Natural killer cell (primary cell): ENCODE data around the gene C1QL4. TPM values are rescaled to one million over a fixed set of nuclear protein-coding genes. Genes with fewer than 3 reads are reported as not detected.

Source experiments
- ATAC-seq, 3 donors: fragments of 150-1000 bp in 2 of 3; fragments of 200-7000 bp in 1 of 3; cut with Tn5 transposase; 1 replicate in 1 of 3; 2 replicates in 2 of 3; pipeline ENCODE4 v1.10.0; 2021; ENCODE audit warnings: mild to moderate bottlenecking in 2 of 3, moderate library complexity in 2 of 3
- DNase-seq, 2 donors: peaks; one replicate each; pipeline versions ENCODE4 v3.0.0 to v3.0.0-alpha.2; 2013 to 2021; ENCODE audit warnings: mixed read lengths in 1 of 2
- H3K27ac ChIP-seq: one replicate; pipeline ENCODE4 v1.5.1; 2013; ENCODE audit warnings: mild to moderate bottlenecking, low read length
- H3K27me3 ChIP-seq: one replicate; pipeline ENCODE4 v1.6.1; 2013; ENCODE audit warnings: low read length; ENCODE audit not compliant: control insufficient read depth, insufficient read depth
- H3K36me3 ChIP-seq: one replicate; pipeline ENCODE4 v1.6.1; 2013; ENCODE audit warnings: low read length; ENCODE audit not compliant: control insufficient read depth, insufficient read depth
- H3K4me1 ChIP-seq: one replicate; pipeline ENCODE4 v1.6.1; 2013; ENCODE audit warnings: low read length; ENCODE audit not compliant: control insufficient read depth, insufficient read depth
- H3K4me3 ChIP-seq: one replicate; pipeline ENCODE4 v1.5.1; 2013; ENCODE audit warnings: low read length
- H3K9me3 ChIP-seq: one replicate; pipeline ENCODE4 v1.6.1; 2013; ENCODE audit warnings: low read length; ENCODE audit not compliant: control insufficient read depth, insufficient read depth
- H3K27ac Mint-ChIP-seq, 2 donors: one replicate each; pipeline ENCODE4 v1.8.0; 2022; ENCODE audit warnings: mild to moderate bottlenecking in 2 of 2, mixed read lengths in 2 of 2, moderate library complexity in 1 of 2
- H3K27me3 Mint-ChIP-seq, 2 donors: one replicate each; pipeline ENCODE4 v1.8.0; 2022; ENCODE audit warnings: low read depth in 2 of 2, mixed read lengths in 2 of 2
- H3K36me3 Mint-ChIP-seq: one replicate; pipeline ENCODE4 v1.8.0; 2022; ENCODE audit warnings: mixed read lengths
- H3K4me1 Mint-ChIP-seq, 2 donors: one replicate each; pipeline ENCODE4 v1.8.0; 2022; ENCODE audit warnings: mixed read lengths in 2 of 2
- H3K4me3 Mint-ChIP-seq: one replicate; pipeline ENCODE4 v1.8.0; 2022; ENCODE audit warnings: mild to moderate bottlenecking, moderate library complexity, mixed read lengths
- H3K9me3 Mint-ChIP-seq, 2 donors: one replicate each; pipeline ENCODE4 v1.8.0; 2022; ENCODE audit warnings: mixed read lengths in 2 of 2
- WGBS: methylation state at CpG from one replicate; pipeline ENCODE4 v1.1.7; 2013; ENCODE audit warnings: missing lambda C conversion rate; ENCODE audit not compliant: insufficient coverage; 5-methylcytosine and 5-hydroxymethylcytosine counted together
- intact Hi-C: fragments of 100-400 bp; cut with micrococcal nuclease; formaldehyde crosslinking; loops from one replicate; pipeline ENCODE4 v1.14.2; 2022
- total RNA-seq, 4 donors: library from RNA; stranded (reverse); fragments of 120-200 nt in 1 of 4; gene quantifications; one replicate each; pipeline versions ENCODE4 v1.2.3 to v1.2.4, GENCODE V29; 2013 to 2022
- TF ChIP-seq, protein P1 (sequence below): fragments of 200-600 bp; IDR thresholded peaks from one replicate; pipeline ENCODE4 v1.8.0; 2022; ENCODE audit warnings: antibody characterized with exemption

Gene C1QL4
- total RNA-seq, 3 donors from 2014 or later (not counting 1 experiment from before 2014, with no cell fraction given): not detected

DNA sequence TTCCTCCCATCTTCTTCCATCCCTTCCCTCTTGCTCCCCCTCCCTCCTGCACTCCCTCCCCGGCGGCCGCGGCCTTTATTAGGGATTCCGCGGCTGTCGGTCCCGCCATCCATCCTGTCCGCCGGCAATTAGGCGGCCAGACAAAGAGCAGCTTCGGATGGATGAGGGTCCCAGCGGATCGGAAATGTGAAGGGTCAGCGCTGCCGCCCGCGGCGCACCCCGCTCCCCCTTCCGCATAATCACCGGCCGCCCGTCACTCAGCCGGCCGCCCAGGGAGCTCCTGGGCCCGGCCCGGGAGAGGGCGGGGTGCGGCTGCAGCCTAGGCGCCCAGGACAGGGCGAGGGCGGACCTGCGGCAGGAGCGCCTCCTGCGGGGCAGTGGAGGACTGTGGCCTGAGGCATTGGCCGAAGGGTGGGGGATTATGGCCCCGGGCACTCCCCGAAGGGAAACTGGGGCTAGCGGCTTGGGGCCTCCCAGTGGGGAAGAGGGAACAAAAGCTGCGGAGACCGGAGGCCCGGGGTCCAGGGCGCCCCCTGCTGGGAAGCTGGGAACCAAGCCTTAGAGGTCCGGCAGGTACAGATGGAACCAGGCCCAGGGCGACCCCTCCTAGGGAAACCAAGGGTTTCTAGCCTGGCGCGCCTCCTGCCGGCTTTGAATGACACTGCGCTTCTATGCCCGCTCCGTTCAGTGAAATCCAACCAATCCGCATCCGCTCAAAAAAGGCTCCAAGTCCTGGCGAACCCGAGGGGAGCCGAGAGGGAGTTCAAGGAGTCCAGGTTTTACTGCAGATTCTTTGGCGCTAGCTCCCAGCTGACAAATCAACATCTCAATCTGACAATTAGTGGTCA is 5.3 kb upstream of the C1QL4 start:
- peak; percentile 73 to 79 (median 78) for ATAC-seq
- intact Hi-C loops: loop anchor here (1.0 kb wide), 1 partner anchor 54 kb away; no protein-coding TSS in a partner anchor
- Mint-ChIP-seq H3K27ac (peak overlapping the region in 1 of 2 donors; percentile 22), H3K4me3 (peak overlapping the region; percentile 74), H3K9me3 (no peaks in the 10 kb centered on the region), H3K4me1 (peaks cover 22 to 39% of the 10 kb centered on the region in 2 donors), H3K36me3 (no peaks in the 10 kb centered on the region), H3K27me3 (peaks cover 46 to 69% of the 10 kb centered on the region in 2 donors)
- Histone ChIP-seq H3K9me3 (no peaks in the 10 kb centered on the region), H3K27me3 (peaks cover 53% of the 10 kb centered on the region), H3K4me1 (peaks cover 60% of the 10 kb centered on the region), H3K27ac (no peak overlapping the region), H3K36me3 (no peaks in the 10 kb centered on the region), H3K4me3 (peak overlapping the region; percentile 12)
- 2% methylated on average over 58 of the region's 58 CpGs for WGBS
- TF ChIP-seq, protein P1, sequence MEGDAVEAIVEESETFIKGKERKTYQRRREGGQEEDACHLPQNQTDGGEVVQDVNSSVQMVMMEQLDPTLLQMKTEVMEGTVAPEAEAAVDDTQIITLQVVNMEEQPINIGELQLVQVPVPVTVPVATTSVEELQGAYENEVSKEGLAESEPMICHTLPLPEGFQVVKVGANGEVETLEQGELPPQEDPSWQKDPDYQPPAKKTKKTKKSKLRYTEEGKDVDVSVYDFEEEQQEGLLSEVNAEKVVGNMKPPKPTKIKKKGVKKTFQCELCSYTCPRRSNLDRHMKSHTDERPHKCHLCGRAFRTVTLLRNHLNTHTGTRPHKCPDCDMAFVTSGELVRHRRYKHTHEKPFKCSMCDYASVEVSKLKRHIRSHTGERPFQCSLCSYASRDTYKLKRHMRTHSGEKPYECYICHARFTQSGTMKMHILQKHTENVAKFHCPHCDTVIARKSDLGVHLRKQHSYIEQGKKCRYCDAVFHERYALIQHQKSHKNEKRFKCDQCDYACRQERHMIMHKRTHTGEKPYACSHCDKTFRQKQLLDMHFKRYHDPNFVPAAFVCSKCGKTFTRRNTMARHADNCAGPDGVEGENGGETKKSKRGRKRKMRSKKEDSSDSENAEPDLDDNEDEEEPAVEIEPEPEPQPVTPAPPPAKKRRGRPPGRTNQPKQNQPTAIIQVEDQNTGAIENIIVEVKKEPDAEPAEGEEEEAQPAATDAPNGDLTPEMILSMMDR: peak; percentile 92
- peak; percentile 62 to 85 for DNase-seq

DNA sequence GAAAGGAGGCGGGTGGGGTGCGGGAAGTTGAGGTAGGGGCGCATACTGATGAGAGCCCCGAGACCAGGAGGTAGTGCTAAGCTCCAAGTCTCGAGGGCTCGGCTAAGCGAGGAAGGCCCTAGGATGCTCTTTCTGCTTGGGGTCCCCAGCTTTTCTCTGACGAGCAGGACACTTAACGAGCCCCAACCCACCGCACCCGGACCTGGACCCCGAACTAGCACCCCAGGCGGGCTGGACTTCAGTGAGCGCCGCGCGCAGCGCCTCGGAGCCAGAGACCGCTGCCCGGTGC is 4.7 kb upstream of the C1QL4 start:
- TF ChIP-seq, protein P1: no peak
- Histone ChIP-seq H3K9me3 (no peaks in the 10 kb centered on the region), H3K4me3 (no peak overlapping the region), H3K36me3 (no peaks in the 10 kb centered on the region), H3K27ac (no peak overlapping the region), H3K27me3 (peaks cover 52% of the 10 kb centered on the region), H3K4me1 (peaks cover 60% of the 10 kb centered on the region)
- H3K27me3 Mint-ChIP-seq: peaks cover 46 to 69% of the 10 kb centered on the region in 2 donors
- intact Hi-C loops: loop anchor here (1.0 kb wide), 1 partner anchor 53 kb away; no protein-coding TSS in a partner anchor
- peaks cover 22 to 39% of the 10 kb centered on the region in 2 donors for H3K4me1 Mint-ChIP-seq
- DNase-seq (no peak), ATAC-seq (no peak)
- H3K36me3 Mint-ChIP-seq: no peaks in the 10 kb centered on the region
- no peak overlapping the region for H3K27ac Mint-ChIP-seq
- H3K4me3 Mint-ChIP-seq: peak overlapping the region; percentile 21
- 26% methylated on average over 21 of the region's 21 CpGs for WGBS
- no peaks in the 10 kb centered on the region for H3K9me3 Mint-ChIP-seq

DNA sequence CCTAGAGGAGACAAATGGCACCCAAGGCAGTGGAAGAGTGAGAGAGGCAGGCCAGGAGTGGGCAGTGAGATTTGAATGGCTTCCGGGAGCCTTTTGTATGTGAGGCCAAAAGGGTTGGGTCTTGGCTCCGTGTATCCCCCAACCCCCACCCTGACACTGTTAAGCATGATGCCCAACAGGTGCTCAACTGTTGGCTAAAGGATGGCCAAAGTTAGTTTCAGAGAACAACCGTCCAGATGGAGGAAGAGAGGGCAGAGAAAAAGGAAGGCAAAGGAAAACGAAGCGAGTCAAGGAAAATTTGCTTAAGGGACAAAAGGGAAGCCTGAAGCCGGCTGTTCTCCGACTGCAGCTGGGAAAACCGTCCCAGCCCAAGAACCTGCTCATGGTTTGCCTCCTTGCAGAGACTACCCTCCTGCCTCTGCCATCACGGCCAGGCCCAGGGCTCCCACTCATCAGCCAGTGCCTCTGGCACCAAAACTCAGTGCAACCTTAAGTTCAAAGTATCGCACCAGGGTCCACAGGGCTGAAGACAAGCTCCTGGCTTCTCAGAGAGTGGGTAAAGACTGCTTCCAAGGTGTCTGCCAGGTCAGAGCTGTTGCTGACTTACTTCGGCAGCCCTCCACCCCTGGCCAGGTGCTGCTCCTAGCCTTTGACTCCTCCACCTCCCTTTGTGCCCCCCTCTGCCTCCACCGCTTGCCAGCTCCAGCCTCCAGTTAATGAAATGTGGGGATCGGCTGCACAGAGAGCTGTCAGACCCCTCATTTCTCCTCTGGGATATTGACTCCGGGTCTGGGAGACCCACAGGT is 4.2 kb upstream of the C1QL4 start:
- Mint-ChIP-seq H3K36me3 (no peaks in the 10 kb centered on the region), H3K4me3 (peak overlapping the region; percentile 63), H3K27me3 (peaks cover 43 to 66% of the 10 kb centered on the region in 2 donors), H3K27ac (no peak overlapping the region), H3K9me3 (no peaks in the 10 kb centered on the region), H3K4me1 (peaks cover 22 to 36% of the 10 kb centered on the region in 2 donors)
- 53% methylated on average over 13 of the region's 14 CpGs for whole genome bisulfite sequencing
- TF ChIP-seq, protein P1: no peak
- Histone ChIP-seq H3K27ac (no peak overlapping the region), H3K4me3 (no peak overlapping the region), H3K27me3 (peaks cover 50% of the 10 kb centered on the region), H3K36me3 (no peaks in the 10 kb centered on the region), H3K4me1 (peaks cover 58% of the 10 kb centered on the region), H3K9me3 (no peaks in the 10 kb centered on the region)
- intact Hi-C loops: no loop called here
- DNase-seq (no peak), ATAC-seq (no peak)
